GM12875 (cell line): ENCODE measurements around the gene CMTM4.
"Not testable (repeated sequence)": the region's sequence is repeated elsewhere in the genome, so short reads cannot be mapped to it uniquely, and the experiment has no call there.

Experiments
- H3K4me3 ChIP-seq: one replicate; pipeline ENCODE4 v1.5.1; 2011; ENCODE audit warnings: low read depth, low read length, control low read depth
- TF ChIP-seq, protein P1 (sequence below): IDR thresholded peaks from 2 replicates; pipeline ENCODE4 v1.5.1; 2011; ENCODE audit warnings: low read depth, mild to moderate bottlenecking, control low read depth, inconsistent platforms, low read length, moderate library complexity, borderline replicate concordance; ENCODE audit not compliant: insufficient read depth

The CMTM4 gene

DNA sequence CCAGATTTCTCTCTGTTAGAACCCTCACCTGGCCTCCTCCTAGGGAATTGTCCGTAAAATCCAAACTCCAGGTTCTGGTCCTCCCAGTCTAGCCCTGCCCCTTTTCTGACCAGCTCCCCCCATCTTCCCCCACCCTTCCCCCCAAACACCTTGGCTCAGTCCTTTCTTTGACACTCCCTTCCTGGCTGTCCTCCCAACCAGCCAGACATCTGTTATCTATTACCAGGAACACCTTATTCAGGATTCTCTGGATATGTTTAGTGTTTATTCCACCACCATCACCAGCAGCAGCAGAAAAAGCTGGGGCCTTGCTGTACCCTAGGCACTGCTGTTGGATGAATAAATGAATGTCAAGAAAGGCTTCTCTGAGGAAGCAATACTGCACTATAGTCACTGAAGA is 96.1 kb downstream of the CMTM4 start:
- TF ChIP-seq, protein P1, sequence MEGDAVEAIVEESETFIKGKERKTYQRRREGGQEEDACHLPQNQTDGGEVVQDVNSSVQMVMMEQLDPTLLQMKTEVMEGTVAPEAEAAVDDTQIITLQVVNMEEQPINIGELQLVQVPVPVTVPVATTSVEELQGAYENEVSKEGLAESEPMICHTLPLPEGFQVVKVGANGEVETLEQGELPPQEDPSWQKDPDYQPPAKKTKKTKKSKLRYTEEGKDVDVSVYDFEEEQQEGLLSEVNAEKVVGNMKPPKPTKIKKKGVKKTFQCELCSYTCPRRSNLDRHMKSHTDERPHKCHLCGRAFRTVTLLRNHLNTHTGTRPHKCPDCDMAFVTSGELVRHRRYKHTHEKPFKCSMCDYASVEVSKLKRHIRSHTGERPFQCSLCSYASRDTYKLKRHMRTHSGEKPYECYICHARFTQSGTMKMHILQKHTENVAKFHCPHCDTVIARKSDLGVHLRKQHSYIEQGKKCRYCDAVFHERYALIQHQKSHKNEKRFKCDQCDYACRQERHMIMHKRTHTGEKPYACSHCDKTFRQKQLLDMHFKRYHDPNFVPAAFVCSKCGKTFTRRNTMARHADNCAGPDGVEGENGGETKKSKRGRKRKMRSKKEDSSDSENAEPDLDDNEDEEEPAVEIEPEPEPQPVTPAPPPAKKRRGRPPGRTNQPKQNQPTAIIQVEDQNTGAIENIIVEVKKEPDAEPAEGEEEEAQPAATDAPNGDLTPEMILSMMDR: no peak
- H3K4me3 ChIP-seq: no peak overlapping the region

DNA sequence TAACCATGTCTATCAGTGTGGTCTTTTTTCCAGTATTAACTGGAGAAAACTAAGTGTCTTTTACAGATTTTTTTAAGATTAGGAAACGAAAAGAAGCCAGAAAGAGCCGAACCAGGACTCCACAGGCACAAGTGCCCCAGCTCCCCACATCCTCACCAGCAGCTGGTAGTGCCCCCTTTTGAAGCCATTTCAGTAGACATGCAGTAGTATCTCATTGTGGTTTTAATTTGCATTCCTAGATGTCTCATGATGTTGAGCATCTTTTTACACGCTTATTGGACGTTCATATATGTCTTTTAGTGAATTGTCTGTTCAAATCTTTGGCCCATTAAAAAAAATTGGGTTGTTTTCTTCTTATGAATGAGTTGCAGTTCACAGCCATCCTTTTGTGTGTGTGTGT is 96.8 kb downstream of the CMTM4 start:
- H3K4me3 ChIP-seq: no peak overlapping the region
- TF ChIP-seq, protein P1: no peak

DNA sequence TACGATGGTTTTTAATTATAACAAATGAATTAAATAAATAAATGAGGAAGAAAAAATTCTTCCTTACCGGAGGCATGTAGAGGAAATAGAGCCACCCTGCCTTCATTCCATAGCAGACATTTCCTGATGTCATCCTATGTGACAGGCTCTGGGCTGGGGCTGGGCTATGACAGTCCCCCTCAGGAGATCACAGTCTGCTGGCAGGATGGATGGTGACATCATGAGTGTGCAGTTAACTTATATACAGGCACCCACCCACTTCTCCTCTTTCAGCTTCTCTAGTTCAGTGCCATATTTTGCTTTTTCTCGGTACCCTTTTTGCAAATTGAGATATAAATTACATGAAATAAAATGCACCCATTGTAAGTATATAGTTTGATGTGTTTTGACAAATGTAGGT is 98.4 kb downstream of the CMTM4 start:
- TF ChIP-seq, protein P1: no peak
- no peak overlapping the region for H3K4me3 ChIP-seq

DNA sequence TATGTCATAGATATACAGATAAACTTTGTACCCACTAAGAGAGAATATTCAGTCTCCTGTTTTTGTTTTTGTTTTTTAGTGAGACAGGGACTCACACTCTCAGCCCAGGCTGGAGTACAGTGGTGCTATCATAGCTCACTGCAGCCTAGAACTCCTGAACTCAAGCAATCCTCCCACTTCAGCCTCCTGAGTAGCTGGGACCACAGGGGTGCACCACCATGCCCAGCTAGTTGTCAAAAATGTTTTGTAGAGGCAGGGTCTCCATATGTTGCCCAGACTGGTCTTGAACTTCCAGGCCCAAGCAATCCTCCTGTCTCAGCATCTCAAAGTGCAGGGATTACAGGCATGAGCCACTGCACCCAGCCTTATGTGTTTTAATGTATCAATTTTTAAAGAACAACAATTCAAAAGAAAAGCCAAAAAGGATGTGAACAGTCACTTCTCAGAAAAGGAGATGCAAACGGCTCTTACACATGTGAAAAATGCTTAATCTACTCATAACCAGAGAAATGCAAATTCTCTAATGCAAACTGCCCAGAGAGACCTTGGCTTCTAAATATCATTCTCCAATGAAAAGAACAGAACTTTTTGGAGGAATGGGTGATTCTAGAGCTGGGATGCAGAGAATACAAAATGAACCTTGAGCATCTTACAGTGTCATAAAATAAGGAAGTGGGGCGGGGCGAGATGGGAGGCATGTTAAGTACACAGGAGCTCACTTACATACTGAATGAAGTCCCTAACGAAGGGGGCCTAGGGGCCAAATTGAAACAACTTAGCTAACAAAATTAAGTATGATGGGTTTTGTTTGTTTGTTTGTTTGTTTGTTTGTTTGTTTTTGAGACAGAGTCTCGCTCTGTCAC is 99.3 kb downstream of the CMTM4 start:
- TF ChIP-seq, protein P1: no peak
- H3K4me3 ChIP-seq: no peak overlapping the region

GRCh38 chr16:66596559-66596958 is 100.0 kb downstream of the CMTM4 start:
- H3K4me3 ChIP-seq: not testable (repeated sequence)

DNA sequence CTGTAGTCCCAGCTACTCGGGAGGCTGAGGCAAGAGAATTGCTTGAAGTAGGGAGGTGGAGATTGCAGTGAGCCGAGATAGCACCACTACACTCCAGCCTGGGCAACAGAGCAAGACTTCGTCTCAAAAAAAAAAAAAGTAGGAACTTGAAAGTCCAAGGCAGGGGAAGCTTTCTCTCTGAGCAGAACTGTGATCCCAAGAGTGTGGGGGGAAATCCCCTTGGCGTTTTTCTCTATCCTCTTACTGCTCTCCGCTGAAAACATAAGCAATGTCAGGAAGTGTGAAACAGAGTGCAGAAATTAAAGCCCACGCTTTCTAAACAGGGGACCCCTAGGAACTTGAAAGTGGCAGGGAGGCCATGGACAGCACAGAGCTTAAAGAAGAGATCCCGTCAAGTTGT is 101.8 kb downstream of the CMTM4 start:
- H3K4me3 ChIP-seq: no peak overlapping the region
- TF ChIP-seq, protein P1: no peak

DNA sequence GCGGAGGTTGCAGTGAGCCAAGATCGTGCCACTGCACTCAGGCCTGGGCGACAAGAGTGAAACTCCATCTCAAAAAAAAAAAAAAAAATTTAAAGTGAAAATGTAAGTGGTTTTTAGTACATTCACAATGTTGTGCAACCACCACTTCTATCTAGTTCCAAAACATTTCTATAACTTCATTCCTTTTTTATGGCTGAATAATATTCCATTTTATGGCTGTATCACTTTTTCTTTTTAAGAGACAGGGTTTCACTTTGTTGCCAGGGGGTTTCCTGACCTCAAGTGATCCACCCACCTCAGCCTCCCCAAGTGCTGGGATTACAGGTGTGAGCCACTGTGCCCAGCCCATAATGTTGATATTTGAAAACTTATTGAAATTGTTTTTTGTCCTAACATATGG is 103.7 kb downstream of the CMTM4 start:
- TF ChIP-seq, protein P1: no peak
- no peak overlapping the region for H3K4me3 ChIP-seq
